Activated CD4-positive, CD25-positive, alpha-beta regulatory T cell (primary cell): ENCODE results near the gene RABL2A.
"Not testable (repeated sequence)": the region's sequence is repeated elsewhere in the genome, so short reads cannot be mapped to it uniquely, and the experiment has no call there.

Source experiments
- DNase-seq, 4 experiments: peaks; one replicate each; lab custom pipeline; 2025; lab: John Stamatoyannopoulos, UW

The RABL2A gene

DNA sequence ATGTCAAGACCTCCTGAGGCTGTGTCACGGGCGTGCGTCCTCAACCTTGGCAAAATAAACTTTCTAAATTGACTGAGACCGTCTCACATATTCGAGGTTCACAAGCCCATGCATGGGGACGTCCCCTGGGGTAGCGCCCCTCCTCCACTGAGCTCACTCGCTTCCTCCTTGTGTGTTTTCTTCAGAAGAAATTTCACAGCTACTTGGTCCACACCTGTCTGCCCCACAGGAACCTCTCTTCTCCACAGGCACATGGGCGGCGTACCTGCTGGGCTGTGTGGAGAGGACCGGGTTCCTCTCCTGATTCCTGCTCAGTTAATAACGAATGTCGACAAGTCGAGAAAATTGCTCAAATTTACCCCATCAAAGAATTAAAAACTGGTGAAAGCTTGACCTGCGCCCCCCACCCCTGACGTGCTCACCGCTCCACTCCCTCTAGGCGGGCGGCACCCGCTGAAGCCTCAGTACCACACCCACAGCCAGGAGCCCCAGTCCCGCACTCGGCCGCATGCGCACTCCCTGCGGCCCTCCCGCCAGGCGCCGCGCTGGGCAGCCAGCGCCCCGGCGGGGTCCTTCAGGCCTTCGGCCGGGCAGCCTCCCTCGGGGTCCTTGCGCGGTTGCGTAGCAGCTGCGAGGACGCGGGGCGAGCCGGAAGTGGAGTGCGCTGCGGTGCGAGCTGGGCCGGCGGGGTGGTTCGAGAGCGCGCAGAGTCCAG is at the start of gene RABL2A:
RABL2A (plus strand) TSS at position 651 of the 715 bp plus-strand sequence. CDS start 1,341 bp downstream, outside the sequence.
- DNase-seq = not testable (repeated sequence)

DNA sequence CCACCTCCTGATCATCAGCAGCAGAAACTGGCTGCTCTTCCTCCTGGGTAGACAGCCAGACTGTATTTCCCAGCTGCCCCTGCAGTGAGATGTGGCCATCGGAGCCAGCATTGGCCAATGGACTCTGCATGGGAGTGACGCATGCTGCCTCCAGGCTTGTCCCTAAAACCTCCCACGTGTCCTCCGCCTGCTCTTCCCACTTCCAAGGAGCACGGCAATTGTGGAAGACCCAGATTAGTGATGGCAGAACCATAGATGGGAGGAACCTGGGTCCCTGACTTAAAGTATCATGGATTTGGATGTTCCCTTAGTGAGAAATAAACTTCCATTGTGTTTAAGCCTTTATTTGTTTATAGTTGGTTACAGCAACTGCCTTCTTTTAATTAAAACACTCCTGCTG is 48.6 kb upstream of the RABL2A start:
- DNase-seq = not testable (repeated sequence)

DNA sequence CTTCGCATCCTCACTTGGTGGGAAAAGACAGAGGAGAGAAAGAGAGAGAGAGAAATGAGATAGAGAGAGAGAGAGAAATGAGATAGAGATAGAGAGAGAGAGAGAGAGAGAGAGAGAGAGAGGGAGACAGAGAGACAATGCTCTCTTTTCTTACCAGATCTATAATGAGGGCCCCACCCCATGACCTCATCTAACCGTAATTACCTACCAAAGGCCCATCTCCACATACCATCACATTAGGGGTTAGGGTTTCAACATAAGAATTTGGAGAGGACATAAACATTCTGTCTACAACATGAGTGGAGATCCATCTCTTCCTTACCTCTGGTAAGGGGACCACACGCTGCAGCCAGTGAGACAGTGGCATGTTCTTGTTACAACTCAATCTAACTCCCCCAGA is 44.6 kb upstream of the RABL2A start:
- DNase-seq = not testable (repeated sequence)

DNA sequence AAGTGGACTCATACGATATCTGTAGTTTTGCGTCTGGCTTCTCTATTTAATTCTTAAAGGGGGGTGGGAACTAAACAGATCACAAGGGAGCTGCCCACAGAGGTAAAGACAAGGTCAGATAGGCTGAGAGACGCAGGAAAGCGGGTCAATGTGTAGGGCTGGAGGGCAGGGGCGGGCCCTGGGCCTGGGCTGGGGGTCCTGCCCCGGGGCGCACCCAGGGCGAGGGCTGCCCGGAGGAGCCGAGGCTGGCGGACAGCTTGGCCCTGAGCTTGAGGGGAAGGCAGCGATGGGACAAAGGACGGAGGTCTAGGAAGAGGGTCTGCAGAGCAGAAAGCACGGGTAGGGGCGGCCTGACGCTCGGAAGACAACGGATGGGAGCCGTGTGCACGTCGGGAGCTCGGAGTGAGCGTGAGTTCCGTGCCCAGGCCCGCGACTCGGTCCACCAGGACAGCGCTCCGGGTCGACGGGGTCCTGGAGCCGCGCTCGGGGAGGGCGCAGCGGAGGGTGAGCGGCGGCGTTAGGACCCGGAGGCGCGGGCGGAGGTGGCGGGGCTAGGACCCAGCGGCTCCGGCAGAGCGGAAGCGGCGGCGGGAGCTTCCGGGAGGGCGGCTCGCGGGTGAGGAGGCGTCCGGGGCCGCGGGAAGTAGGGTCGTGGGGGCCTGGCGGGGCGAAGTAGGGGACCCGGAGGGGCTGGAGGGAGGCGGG is 43.4 kb upstream of the RABL2A start:
- DNase-seq = not testable (repeated sequence)

DNA sequence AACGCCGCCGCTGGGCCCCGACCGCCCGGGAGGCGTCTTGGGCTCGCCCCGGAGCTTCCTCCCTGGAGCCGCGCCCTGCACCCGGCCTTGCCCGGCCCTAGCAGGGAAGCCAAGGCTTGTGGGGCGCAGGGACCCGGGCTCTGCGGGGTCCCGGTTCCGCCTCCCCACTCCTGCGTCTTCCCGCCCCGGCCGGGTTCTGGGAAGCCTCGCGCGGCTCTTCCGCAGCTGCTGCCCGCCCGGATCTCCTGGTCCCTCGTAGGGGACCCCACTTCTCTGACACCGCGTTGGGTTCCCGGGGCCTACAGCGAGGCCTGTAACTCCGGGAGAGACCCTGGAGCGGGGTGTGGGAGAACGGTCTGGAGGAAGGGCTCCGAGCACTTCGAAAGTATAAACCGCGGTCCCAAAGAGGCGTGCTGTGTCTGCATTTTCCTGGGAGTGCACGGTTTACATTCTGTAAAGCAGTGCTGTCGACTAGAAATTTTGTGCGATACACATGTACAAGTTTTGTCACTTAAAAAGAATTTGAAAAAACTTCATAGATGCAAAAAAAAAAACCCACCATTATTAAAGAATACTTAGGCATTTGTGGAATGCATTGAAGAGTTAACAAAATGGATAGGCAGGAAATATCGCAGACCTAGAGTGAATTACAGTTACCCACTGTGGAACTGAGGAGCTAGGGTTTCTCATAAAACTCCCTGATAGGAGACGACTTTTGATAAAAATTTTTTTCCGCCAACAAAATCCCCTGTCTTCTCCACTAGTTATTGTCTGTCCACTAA is 42.6 kb upstream of the RABL2A start:
- not testable (repeated sequence) for DNase-seq

DNA sequence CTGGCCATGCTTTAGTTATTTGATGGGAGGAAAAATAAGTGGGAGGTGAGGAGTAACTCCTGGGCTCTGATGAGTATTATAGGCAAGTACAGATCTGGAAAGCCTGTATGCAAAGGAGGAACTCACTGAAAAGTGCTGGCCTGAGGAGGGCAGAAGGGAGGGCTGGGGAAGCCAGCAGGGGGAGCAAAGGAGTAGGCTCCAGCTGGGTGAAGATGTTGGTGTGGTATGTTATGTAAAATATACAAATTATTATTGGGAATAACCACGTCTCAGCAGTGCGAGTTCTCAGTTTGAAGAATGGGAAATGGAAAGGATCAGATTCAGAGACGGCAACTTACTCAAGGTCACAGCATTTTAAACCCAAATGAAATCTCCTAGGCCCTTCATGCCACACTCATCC is 39.9 kb upstream of the RABL2A start:
- not testable (repeated sequence) for DNase-seq

DNA sequence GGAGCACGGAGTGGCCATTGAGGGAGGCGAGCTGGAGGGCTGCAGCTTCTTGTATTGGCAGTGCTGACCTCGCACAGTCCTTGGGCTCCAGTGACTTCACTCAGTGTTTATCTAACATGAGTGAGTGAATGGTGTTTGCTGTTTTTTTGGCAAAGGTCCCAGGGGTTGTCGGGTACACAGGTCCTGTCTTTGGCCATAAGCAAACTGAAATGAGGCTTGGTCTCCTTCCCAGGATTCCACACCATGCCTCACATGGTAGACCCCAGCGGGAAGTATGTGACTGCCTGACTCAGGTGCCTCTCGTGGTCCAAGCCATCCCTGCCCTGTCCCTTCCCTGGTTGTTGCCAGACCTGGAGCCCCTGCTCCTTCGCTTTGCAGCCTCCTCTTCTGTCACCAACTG is 37.5 kb upstream of the RABL2A start:
- not testable (repeated sequence) for DNase-seq

DNA sequence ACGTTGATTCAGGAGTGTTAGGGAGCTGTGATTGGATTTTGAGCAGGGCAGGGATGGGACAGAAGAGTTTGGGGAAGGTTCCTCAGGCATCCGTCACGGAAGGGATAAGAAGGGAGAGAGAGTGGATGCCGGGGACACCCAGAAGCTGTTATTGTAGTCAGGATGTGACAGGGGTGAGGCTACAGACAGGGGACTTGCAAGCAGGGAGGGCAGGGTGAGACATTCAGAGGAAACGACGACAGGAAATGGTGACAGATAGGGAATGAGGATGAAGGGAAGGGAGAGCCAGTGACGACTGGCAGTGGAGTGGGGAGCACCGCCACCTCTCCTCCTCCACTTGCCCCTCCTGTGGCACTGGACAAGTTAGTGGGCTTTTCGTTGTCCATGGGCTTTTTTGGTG is 35.1 kb upstream of the RABL2A start:
- not testable (repeated sequence) for DNase-seq

DNA sequence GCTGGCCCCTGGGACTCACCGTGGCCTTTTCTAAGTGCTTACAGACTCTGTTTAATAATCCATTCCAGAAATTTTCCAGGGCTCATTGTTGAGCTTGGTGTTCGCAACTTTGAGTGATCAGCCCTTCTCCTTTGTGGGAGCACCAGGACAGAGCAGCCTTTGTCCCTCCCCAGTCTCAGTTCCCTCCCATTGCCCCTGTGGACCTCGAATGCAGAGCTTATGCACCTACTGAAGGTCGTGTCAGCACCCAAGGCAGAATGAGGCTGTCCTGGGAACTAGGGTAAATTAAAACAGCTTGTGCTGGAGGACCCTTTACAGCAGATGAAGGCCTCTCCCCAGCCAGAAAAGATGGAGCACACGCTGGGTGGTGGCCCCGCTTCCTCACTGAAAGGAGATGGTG is 33.8 kb upstream of the RABL2A start:
- not testable (repeated sequence) for DNase-seq

DNA sequence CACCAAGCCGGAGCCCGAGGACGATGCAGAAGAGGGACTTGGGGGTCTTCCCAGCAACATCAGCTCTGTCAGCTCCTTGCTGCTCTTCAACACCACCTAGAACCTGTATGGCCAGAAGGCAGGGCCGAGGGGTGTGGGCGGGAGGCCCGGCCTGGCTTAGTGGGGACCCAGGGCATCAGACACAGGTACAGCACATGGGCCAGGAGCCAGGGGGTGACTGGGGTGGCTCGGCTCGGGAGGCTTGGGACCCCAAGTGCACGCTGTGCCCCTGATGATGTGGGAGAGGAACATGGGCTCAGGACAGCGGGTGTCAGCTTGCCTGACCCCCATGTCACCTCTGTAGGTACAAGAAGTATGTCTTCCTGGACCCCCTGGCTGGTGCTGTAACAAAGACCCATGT is 31.3 kb upstream of the RABL2A start:
- DNase-seq = not testable (repeated sequence)

DNA sequence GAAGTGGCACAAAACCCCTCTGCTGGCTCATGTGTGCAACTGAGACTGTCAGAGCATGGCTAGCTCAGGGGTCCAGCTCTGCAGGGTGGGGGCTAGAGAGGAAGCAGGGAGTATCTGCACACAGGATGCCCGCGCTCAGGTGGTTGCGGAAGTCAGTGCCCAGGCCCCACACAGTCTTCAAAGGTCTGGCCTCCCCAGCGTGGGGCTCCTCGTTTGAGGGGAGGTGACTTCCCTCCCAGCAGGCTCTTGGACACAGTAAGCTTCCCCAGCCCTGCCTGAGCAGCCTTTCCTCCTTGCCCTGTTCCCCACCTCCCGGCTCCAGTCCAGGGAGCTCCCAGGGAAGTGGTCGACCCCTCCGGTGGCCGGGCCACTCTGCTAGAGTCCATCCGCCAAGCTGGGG is 29.9 kb upstream of the RABL2A start:
- not testable (repeated sequence) for DNase-seq

DNA sequence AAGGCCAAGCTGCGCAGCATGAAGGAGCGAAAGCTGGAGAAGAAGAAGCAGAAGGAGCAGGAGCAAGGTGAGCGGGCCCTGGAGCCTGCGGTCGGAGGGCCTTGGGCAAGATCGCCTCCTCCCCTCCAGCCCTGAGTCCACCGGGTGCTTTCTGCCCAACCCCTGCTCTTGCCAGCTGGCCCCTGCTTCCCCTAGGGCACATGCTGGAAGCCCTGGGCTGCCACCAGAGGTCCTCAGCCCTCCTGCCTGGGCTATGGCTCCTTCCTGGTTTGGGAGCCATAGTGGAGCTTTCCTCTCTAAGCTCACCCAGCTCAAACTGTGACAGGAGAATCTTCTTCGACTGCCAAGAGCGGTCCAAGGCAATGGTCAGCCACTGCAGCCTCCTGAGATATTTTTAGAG is 29.5 kb upstream of the RABL2A start:
- DNase-seq = not testable (repeated sequence)

DNA sequence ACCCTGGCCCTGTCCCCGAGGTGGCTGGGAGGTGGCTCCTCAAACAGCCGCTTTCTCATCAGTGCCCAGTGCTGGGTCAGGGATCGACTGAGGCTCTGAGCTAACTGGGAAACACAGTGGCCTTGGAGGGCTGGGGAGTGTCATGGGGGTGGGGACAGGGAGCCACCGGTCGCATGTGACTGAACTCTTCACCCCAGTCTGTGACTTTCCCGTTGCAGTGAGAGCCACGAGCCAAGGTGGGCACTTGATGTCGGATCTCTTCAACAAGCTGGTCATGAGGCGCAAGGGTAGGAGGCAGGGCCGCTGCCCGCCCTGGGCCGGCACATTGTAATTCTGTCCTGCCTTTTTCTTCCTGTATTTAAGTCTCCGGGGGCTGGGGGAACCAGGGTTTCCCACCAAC is 28.9 kb upstream of the RABL2A start:
- DNase-seq = not testable (repeated sequence)

DNA sequence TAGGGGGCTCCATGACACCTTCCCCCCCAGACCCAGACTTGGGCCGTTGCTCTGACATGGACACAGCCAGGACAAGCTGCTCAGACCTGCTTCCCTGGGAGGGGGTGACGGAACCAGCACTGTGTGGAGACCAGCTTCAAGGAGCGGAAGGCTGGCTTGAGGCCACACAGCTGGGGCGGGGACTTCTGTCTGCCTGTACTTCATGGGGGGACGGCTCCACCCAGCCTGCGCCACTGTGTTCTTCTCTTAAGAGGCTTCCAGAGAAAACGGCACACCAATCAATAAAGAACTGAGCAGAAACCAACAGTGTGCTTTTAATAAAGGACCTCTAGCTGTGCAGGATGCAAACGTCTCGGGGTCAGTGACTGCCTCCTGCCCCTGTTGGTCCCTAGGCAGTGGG is 28.3 kb upstream of the RABL2A start:
- not testable (repeated sequence) for DNase-seq

DNA sequence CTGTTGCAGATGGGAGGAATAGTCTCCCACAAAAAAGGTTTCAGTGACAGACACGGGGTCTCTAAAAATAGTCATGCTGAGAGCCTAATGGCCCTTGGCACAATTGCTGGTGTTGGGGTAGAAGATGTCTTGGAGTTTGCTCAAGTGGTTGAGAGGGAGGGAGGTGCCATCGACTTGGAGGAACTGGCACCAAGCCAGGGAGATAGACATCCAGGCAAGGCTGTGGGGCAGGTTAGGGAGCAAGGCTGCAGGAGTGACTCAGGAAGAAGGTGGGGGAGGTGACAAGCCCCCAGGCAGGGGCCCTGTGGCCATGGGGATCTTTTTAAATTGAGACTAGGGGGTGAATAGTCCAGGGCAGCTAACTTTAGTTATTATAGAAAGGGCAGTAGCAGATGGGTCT is 27.9 kb upstream of the RABL2A start:
- DNase-seq = not testable (repeated sequence)

DNA sequence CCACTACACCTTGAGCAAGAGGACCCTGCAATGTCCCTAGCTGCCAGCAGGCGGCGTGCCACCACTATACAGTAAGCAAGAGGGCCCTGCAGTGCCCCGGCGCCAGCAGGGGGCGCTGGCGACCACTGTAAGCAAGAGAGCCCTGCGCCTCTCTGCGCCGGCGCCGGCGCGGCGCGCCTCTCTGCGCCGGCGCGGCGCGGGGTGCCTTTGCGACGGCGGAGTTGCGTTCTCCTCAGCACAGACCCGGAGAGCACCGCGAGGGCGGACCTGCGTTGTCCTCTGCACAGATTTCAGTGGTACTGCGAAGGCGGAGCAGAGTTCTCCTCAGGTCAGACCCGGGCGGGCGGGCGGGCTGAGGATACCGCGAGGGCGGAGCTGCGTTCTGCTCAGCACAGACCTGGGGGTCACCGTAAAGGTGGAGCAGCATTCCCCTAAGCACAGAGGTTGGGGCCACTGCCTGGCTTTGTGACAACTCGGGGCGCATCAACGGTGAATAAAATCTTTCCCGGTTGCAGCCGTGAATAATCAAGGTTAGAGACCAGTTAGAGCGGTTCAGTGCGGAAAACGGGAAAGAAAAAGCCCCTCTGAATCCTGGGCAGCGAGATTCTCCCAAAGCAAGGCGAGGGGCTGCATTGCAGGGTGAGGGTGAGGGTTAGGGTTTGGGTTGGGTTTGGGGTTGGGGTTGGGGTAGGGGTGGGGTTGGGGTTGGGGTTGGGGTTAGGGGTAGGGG is 24.9 kb upstream of the RABL2A start:
- DNase-seq = not testable (repeated sequence)

DNA sequence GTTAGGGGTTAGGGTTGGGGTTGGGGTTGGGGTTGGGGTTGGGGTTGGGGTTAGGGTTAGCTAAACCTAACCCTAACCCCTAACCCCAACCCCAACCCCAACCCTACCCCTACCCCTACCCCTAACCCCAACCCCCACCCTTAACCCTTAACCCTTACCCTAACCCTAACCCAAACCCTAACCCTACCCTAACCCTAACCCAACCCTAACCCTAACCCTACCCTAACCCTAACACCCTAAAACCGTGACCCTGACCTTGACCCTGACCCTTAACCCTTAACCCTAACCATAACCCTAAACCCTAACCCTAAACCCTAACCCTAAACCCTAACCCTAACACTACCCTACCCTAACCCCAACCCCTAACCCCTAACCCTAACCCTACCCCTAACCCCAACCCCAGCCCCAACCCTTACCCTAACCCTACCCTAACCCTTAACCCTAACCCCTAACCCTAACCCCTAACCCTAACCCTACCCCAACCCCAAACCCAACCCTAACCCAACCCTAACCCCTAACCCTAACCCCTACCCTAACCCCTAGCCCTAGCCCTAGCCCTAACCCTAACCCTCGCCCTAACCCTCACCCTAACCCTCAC is 24.1 kb upstream of the RABL2A start:
- DNase-seq = no peak

DNA sequence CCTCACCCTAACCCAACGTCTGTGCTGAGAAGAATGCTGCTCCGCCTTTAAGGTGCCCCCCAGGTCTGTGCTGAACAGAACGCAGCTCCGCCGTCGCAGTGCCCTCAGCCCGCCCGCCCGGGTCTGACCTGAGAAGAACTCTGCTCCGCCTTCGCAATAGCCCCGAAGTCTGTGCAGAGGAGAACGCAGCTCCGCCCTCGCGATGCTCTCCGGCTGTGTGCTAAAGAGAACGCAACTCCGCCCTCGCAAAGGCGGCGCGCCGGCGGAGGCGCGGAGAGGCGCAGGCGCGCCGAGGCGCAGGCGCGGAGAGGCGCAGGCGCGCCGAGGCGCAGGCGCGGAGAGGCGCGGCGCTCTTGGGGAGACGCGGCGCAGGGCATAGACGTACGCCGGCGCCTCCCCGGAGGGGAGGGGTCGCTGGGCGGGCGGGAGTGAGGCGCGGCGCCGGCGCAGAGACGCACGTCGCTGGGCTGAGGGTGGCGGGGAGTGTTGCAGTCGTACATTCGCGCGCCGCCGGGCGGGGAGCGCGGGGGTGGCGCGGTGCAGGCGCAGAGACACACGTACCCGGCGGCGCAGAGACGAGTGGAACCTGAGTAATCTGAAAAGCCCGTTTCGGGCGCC is 23.5 kb upstream of the RABL2A start:
- DNase-seq = not testable (repeated sequence)

DNA sequence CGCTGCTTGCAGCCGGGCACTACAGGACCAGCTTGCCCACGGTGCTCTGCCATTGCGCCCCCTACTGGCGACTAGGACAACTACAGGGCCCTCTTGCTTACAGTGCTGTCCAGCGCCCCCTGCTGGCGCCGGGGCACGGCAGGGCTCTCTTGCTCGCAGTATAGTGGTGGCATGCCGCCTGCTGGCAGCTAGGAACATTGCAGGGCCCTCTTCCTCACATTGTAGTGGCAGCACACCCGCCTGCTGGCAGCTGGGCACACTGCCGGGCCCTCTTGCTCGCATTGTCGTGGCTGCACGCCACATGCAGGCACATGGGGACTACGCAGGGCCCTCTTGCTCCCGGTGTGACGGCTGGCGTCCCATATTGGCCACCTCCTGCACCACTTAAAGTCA is 23.0 kb upstream of the RABL2A start:
- DNase-seq = not testable (repeated sequence)

DNA sequence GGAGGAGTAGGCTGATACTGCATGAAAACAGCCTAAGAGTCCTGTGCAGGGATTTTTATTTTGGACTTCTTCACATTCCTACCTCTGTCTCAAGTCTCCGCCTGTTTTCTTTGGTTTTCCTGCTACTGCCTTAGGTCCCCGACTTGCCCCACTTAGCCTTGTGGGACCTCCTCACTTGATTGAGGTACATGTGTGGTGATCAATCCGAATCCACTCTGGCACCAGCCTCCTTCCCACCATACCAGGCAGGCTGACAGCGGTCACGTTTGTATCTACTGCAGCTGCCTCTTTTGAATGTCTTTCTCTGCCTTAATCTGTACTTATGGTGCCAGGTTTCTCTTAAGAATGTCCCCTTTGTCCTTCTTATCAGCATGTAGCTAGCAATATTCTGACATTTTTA is 22.4 kb upstream of the RABL2A start:
- not testable (repeated sequence) for DNase-seq

DNA sequence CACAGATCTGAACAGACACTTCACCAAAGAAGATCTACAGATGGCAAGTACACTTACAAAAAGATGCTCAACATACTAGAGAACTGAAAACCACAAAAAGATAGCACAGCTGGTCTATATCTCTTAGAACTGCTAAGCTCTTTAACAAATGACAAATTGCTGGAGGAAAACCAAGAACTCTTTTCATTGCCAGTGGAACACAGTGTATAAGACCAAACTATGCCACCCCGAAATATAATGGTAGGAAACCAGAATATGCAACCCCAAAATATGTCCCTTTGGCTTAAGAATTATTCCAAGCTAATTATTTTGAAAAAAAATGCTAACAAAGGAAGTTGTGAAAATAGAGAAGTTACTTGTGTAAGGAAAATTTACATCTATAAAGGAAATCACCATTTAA is 21.0 kb upstream of the RABL2A start:
- not testable (repeated sequence) for DNase-seq
